HCT116 (cell line): ENCODE results near the gene SGTB. TPM values are rescaled to one million over a fixed set of nuclear protein-coding genes. Genes with fewer than 3 reads are reported as not detected.

Experiments
- ATAC-seq: fragments of 200-7000 bp; cut with Tn5 transposase; 2 replicates; pipeline ENCODE4 v1.9.1; 2020; ENCODE audit warnings: mild to moderate bottlenecking, moderate library complexity
- BruUV-seq: library from RNA; stranded (reverse); fragments of 400-500 nt; replicated peaks from 2 replicates; lab custom pipeline; 2021; lab: Mats Ljungman, UMichigan
- CTCF ChIA-PET: fragments of 300-600 bp; sonication (Branson Sonifier 250); formaldehyde crosslinking; loops from one replicate; lab custom pipeline; 2021; ENCODE audit warnings: antibody characterized with exemption; lab: Charles Lee
- POLR2A ChIA-PET: fragments of 300-600, 350-600 bp; sonication (Branson Sonifier 250); formaldehyde crosslinking; loops from one replicate; lab custom pipeline; 2021; ENCODE audit warnings: antibody characterized with exemption; lab: Charles Lee
- RAD21 ChIA-PET, 2 experiments: fragments of 300-600 bp; sonication (Branson Sonifier 250); formaldehyde crosslinking; loops; one replicate each; lab custom pipeline; 2023; ENCODE audit warnings: low total read pairs in 2 of 2; ENCODE audit not compliant: uncharacterized antibody in 2 of 2, unreplicated experiment in 2 of 2, low non-redundant PET in 1 of 2; lab: Charles Lee
- DNase-seq: peaks from one replicate; pipeline ENCODE4 v3.0.0-alpha.2; 2010; ENCODE audit warnings: low read depth, low spot score
- H2AFZ ChIP-seq: fragments of 200-600 bp; shearing (Covaris generic), sonication (generic); 2 replicates; pipeline ENCODE4 v1.6.1; 2017; ENCODE audit warnings: low read depth, mixed run types, mixed read lengths, antibody characterized with exemption, low read length; ENCODE audit not compliant: poor library complexity, severe bottlenecking
- H3K27ac ChIP-seq: 2 replicates; pipeline ENCODE4 v1.5.1; 2012; ENCODE audit warnings: low read depth, low read length
- H3K27me3 ChIP-seq: fragments of 200-600 bp; sonication (generic); 2 replicates; pipeline ENCODE4 v1.6.1; 2016; ENCODE audit warnings: mixed run types, low read length, mixed read lengths; ENCODE audit not compliant: insufficient read depth
- H3K36me3 ChIP-seq, 2 experiments: fragments of 200-500 bp in 1 of 2; fragments of 200-600 bp in 1 of 2; sonication (Bioruptor generic) in 1 of 2; sonication (generic) in 1 of 2; 2 replicates each; pipeline versions ENCODE4 v1.5.1 to v1.6.1; 2014 to 2016; ENCODE audit warnings: low read length in 2 of 2, inconsistent platforms in 1 of 2, mixed read lengths in 1 of 2, mixed run types in 1 of 2; ENCODE audit not compliant: insufficient read depth in 2 of 2, control insufficient read depth in 1 of 2
- H3K4me1 ChIP-seq, 2 experiments: fragments of 200-600 bp in 1 of 2; sonication (generic) in 1 of 2; 2 replicates each; pipeline versions ENCODE4 v1.5.1 to v1.6.1; 2012 to 2017; ENCODE audit warnings: low read length in 2 of 2, inconsistent platforms in 1 of 2, mild to moderate bottlenecking in 1 of 2, mixed read lengths in 1 of 2, mixed run types in 1 of 2, moderate library complexity in 1 of 2; ENCODE audit not compliant: insufficient read depth in 2 of 2, control insufficient read depth in 1 of 2
- H3K4me2 ChIP-seq: fragments of 200-600 bp; sonication (generic); 2 replicates; pipeline ENCODE4 v1.6.1; 2017; ENCODE audit warnings: mixed run types, low read length, mixed read lengths
- H3K4me3 ChIP-seq, 2 experiments: fragments of 200-600 bp in 1 of 2; sonication (generic) in 1 of 2; replicated peaks in 1 of 2; 2 replicates each; pipeline ENCODE4 v1.5.1; 2011 to 2016; ENCODE audit warnings: low read length in 2 of 2, control low read depth in 1 of 2, low read depth in 1 of 2, mild to moderate bottlenecking in 1 of 2, mixed read lengths in 1 of 2, mixed run types in 1 of 2
- H3K79me2 ChIP-seq: fragments of 200-600 bp; sonication (generic); 2 replicates; pipeline ENCODE4 v1.6.1; 2017; ENCODE audit warnings: mild to moderate bottlenecking, mixed run types, low read length, moderate library complexity, mixed read lengths; ENCODE audit not compliant: insufficient read depth
- H3K9ac ChIP-seq: fragments of 200-600 bp; sonication (generic); 2 replicates; pipeline ENCODE4 v1.6.1; 2016; ENCODE audit warnings: low read length, mixed read lengths
- H3K9me2 ChIP-seq: fragments of 200-600 bp; sonication (generic), shearing (Covaris generic); 2 replicates; pipeline ENCODE4 v1.6.1; 2017; ENCODE audit warnings: mixed run types, mild to moderate bottlenecking, moderate library complexity; ENCODE audit not compliant: insufficient read depth
- H3K9me3 ChIP-seq, 2 experiments: fragments of 200-500 bp in 1 of 2; fragments of 200-600 bp in 1 of 2; sonication (Bioruptor generic) in 1 of 2; sonication (generic) in 1 of 2; 2 replicates each; pipeline ENCODE4 v1.6.1; 2014 to 2017; ENCODE audit warnings: low read length in 2 of 2, mixed read lengths in 2 of 2, inconsistent platforms in 1 of 2, low read depth in 1 of 2, mild to moderate bottlenecking in 1 of 2, mixed run types in 1 of 2, moderate library complexity in 1 of 2; ENCODE audit not compliant: control insufficient read depth in 1 of 2, insufficient read depth in 1 of 2
- H4K20me1 ChIP-seq: fragments of 200-600 bp; sonication (generic), shearing (Covaris generic); 2 replicates; pipeline ENCODE4 v1.6.1; 2017; ENCODE audit warnings: mixed run types, mild to moderate bottlenecking, moderate library complexity; ENCODE audit not compliant: insufficient read depth
- EGR1 ChIP-seq: IDR thresholded peaks from 2 replicates; pipeline ENCODE4 v1.6.1; 2012; ENCODE audit warnings: low read depth
- FOSL1 ChIP-seq: IDR thresholded peaks from 2 replicates; pipeline ENCODE4 v1.6.1; 2012; ENCODE audit warnings: low read depth
- POLR2A ChIP-seq: IDR thresholded peaks from 2 replicates; pipeline ENCODE4 v1.7.0; 2011; ENCODE audit warnings: borderline replicate concordance; ENCODE audit not compliant: insufficient read depth, insufficient read length; ENCODE audit errors: extremely low read depth
- RAD21 ChIP-seq: IDR thresholded peaks from 2 replicates; pipeline ENCODE4 v1.6.1; 2012; ENCODE audit warnings: low read depth, mild to moderate bottlenecking
- REST ChIP-seq: IDR thresholded peaks from 2 replicates; pipeline ENCODE4 v1.6.1; 2012; ENCODE audit warnings: low read depth
- TCF7L2 ChIP-seq: IDR thresholded peaks from 2 replicates; pipeline ENCODE4 v1.7.0; 2011; ENCODE audit warnings: borderline replicate concordance, inconsistent platforms; ENCODE audit not compliant: insufficient read depth, insufficient read length; ENCODE audit errors: extremely low read depth
- intact Hi-C: fragments of 100-400 bp; cut with micrococcal nuclease; formaldehyde crosslinking; loops from 2 replicates; pipeline ENCODE4 v1.10.0; 2022
- total RNA-seq: library from RNA; stranded (reverse); gene quantifications from one replicate; pipeline ENCODE4 v1.2.1, GENCODE V29; 2021; ENCODE audit not compliant: unreplicated experiment

The SGTB gene
- total RNA-seq, 1 experiment from 2014 or later = 12.6 TPM

DNA sequence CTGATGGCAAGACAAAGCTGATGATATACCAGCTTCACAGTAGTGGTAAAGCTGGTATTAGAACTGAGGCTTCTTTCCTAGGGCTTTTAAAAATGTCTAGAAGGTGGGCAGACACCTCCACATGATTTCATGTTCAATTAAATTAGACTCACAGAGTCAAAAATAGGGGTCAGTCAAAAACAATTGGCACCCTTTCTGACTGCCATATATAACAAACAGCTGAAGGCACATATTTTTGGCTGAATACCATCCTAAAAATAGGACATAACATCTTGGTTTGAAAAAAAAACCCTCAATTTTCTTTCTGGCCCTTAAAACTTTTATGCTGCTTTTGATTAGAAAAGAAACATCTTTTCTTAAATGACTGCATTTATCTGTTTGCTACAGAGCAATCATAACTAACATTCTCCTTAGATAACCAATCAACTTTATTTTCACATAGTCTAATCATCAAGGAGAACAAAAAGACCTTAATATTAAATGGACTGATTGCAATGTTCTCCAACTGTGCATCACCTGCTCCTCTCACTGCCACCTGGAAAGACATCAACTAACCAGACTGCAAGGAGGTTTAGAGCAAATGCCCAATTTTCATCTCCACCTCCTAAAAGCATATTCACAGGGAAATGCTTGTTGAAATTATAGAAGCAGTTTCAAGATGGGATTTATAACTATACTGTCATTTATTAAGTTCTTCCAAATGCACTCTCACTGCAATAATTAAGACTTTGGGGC, 3.2 kb downstream of the SGTB start:
- Histone ChIP-seq H4K20me1 (no peaks in the 10 kb centered on the region), H3K4me3 (no peak overlapping the region), H3K4me1 (peaks cover 1 to 13% of the 10 kb centered on the region in 2 experiments; a peak in 3 of 4 replicates), H3K27ac (no peak overlapping the region), H3K9ac (no peak overlapping the region), H3K27me3 (no peaks in the 10 kb centered on the region), H2AFZ (no peak overlapping the region), H3K4me2 (no peak overlapping the region), H3K9me2 (no peaks in the 10 kb centered on the region), H3K79me2 (peaks cover 13% of the 10 kb centered on the region), H3K36me3 (peaks cover 0 to 2% of the 10 kb centered on the region in 2 experiments; a peak in 1 of 4 replicates), H3K9me3 (no peaks in the 10 kb centered on the region)
- CTCF ChIA-PET = no interaction called here
- ATAC-seq (no peak), DNase-seq (no peak)
- RAD21 ChIA-PET = no interaction called here
- intact Hi-C loops = no loop called here
- no TSS peak for BruUV-seq
- POLR2A ChIA-PET = no interaction called here
- no peak for TF ChIP-seq FOSL1

DNA sequence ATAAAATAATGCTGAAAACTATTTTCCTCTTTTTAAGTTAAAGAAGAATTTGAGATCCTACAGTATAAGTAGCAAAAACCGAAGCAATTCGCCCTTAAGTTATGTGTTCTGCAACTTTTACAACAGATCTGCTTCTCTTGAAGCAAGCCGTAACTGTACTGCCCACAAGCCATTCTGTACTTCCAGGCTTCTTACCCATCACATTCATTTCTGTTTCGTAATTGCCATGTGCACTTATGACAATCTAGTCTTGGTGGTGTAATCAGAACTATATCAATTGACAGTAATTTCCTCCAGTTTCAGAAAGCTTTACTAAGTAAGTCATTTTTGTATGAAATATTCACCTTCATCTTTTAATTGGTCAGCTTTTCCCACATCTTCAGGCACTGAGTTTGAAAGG, 13.8 kb downstream of the SGTB start:
- BruUV-seq = no TSS peak
- H3K9ac ChIP-seq = no peak overlapping the region
- CTCF ChIA-PET = no interaction called here
- no peak overlapping the region for H3K4me3 ChIP-seq
- H3K9me2 ChIP-seq = no peaks in the 10 kb centered on the region
- no peak overlapping the region for H3K4me2 ChIP-seq
- H3K9me3 ChIP-seq = no peaks in the 10 kb centered on the region
- RAD21 ChIA-PET = no interaction called here
- H3K27ac ChIP-seq = no peak overlapping the region
- no peak for ATAC-seq
- TF ChIP-seq REST = no peak
- no peak for TF ChIP-seq POLR2A
- no peak for TF ChIP-seq EGR1
- no peak for TF ChIP-seq RAD21
- no peak for TF ChIP-seq TCF7L2
- DNase-seq = no peak
- H3K36me3 ChIP-seq = peaks cover 0 to 2% of the 10 kb centered on the region in 2 experiments; a peak in 1 of 4 replicates
- H3K27me3 ChIP-seq = no peaks in the 10 kb centered on the region
- no peaks in the 10 kb centered on the region for H3K4me1 ChIP-seq
- intact Hi-C loops = no loop called here
- H2AFZ ChIP-seq = no peak overlapping the region
- POLR2A ChIA-PET = no interaction called here
- H4K20me1 ChIP-seq = no peaks in the 10 kb centered on the region
- no peaks in the 10 kb centered on the region for H3K79me2 ChIP-seq
